ENCODE measurements around the gene KCNK5. TPM values are rescaled to one million over a fixed set of nuclear protein-coding genes. Genes with fewer than 3 reads are reported as not detected.

KCNK5 gene
- total and polyA plus RNA-seq, 2 donors (not counting 1 experiment from before 2014, with no cell fraction given), result 0.07 TPM; not detected in 1

- intact Hi-C loops (cut with micrococcal nuclease), result no loop called here
These were observed 2.4 kb upstream of the KCNK5 start for GRCh38 chr6:39231521-39232243.

DNA sequence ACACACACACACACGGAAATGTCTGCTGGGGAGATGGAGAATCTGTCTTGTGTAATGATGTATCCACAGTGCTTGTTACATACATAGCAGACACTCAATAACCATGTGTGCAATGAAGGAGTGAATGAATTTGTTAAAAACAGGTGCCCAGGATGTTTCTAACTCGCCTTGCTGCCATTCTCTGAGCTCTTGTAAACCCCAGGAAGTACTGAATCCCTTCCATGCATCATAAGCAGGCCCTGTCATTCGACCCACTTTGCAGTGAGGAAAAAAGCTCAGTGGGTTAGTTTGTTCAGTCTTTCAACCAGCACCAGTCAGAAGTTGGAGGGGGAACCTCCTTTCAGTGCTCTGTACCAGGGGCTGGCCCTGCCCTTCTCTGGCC lies 1.4 kb upstream of the KCNK5 start:
- peaks cover 56% of the 10 kb centered on the region for H3K27me3 Mint-ChIP-seq
- Histone ChIP-seq H3K27me3 (replicated peaks in 1 of 4; ENCODE audit: control extremely low read depth in 1 of 4, control insufficient read depth in 3 of 4, insufficient read depth in 4 of 4, low read length in 3 of 4) (peaks cover 0 to 34% (median 21%) of the 10 kb centered on the region in 4 experiments), H3K36me3 (replicated peaks in 1 of 2; ENCODE audit: control extremely low read depth in 1 of 2, control insufficient read depth in 1 of 2, extremely low read depth in 1 of 2, insufficient read depth in 2 of 2, low read length in 1 of 2) (no peaks in the 10 kb centered on the region), H3K9ac (ENCODE audit: low read length) (no peak overlapping the region), H2AFZ (ENCODE audit: insufficient read depth, low read depth, low read length, poor library complexity, severe bottlenecking) (no peak overlapping the region), H3K4me2 (replicated peaks; ENCODE audit: low read depth, low read length, poor library complexity, severe bottlenecking) (no peak overlapping the region), H3K4me3 (ENCODE audit: control extremely low read depth in 1 of 5, extremely low read depth in 1 of 5, insufficient read depth in 1 of 5, low read depth in 2 of 5, low read length in 4 of 5) (no peak overlapping the region), H3K9me3 (ENCODE audit: control extremely low read depth in 1 of 3, control insufficient read depth in 2 of 3, insufficient read depth in 1 of 3, low read length in 2 of 3) (peaks cover 0 to 12% (median 0%) of the 10 kb centered on the region in 3 donors), H3K4me1 (ENCODE audit: control insufficient read depth in 2 of 2, insufficient read depth in 2 of 2, low read length in 2 of 2) (peaks cover 15 to 17% of the 10 kb centered on the region in 2 donors), H3K79me2 (ENCODE audit: control insufficient read depth, insufficient read depth, low read length) (no peaks in the 10 kb centered on the region), H4K20me1 (ENCODE audit: control insufficient read depth, insufficient read depth, low read length, poor library complexity, severe bottlenecking) (no peaks in the 10 kb centered on the region), H3K27ac (ENCODE audit: low read length in 2 of 2) (no peak overlapping the region)
- H3K4me3 Mint-ChIP-seq, result no peak overlapping the region
- WGBS (ENCODE audit: insufficient coverage), result no CpG with 5 or more reads among the region's 3 CpGs
- TF ChIP-seq EZH2 (IDR thresholded peaks at IDR 0.05; ENCODE audit: borderline replicate concordance, insufficient read depth, low read depth, low read length, poor library complexity, severe bottlenecking), result no peak
- TF ChIP-seq, protein P1, sequence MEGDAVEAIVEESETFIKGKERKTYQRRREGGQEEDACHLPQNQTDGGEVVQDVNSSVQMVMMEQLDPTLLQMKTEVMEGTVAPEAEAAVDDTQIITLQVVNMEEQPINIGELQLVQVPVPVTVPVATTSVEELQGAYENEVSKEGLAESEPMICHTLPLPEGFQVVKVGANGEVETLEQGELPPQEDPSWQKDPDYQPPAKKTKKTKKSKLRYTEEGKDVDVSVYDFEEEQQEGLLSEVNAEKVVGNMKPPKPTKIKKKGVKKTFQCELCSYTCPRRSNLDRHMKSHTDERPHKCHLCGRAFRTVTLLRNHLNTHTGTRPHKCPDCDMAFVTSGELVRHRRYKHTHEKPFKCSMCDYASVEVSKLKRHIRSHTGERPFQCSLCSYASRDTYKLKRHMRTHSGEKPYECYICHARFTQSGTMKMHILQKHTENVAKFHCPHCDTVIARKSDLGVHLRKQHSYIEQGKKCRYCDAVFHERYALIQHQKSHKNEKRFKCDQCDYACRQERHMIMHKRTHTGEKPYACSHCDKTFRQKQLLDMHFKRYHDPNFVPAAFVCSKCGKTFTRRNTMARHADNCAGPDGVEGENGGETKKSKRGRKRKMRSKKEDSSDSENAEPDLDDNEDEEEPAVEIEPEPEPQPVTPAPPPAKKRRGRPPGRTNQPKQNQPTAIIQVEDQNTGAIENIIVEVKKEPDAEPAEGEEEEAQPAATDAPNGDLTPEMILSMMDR (IDR thresholded peaks at IDR 0.05), result no peak
- no peak for DNase-seq
- no peak overlapping the region for H3K27ac Mint-ChIP-seq
- peaks cover 14% of the 10 kb centered on the region for H3K4me1 Mint-ChIP-seq
- CTCF ChIA-PET, result no interaction called here
- intact Hi-C loops (cut with micrococcal nuclease), result no loop called here
- no peak for ATAC-seq (ENCODE audit: low read depth)
- H3K9me3 Mint-ChIP-seq (ENCODE audit: insufficient read depth), result no peaks in the 10 kb centered on the region
- POLR2A ChIA-PET, result no interaction called here

More at GRCh38 chr6:39231521-39232243, 2.4 kb upstream of the KCNK5 start:
- H3K9ac ChIP-seq (ENCODE audit: low read length), result no peak overlapping the region
- no peaks in the 10 kb centered on the region for H4K20me1 ChIP-seq (ENCODE audit: control insufficient read depth, insufficient read depth, low read length, poor library complexity, severe bottlenecking)
- no peak overlapping the region for H3K27ac ChIP-seq (ENCODE audit: low read length in 2 of 2)
- no peak overlapping the region for H3K4me2 ChIP-seq (replicated peaks; ENCODE audit: low read depth, low read length, poor library complexity, severe bottlenecking)
- no peak overlapping the region for H3K4me3 Mint-ChIP-seq
- no peaks in the 10 kb centered on the region for H3K36me3 ChIP-seq (replicated peaks in 1 of 2; ENCODE audit: control extremely low read depth in 1 of 2, control insufficient read depth in 1 of 2, extremely low read depth in 1 of 2, insufficient read depth in 2 of 2, low read length in 1 of 2)
- no peaks in the 10 kb centered on the region for H3K9me3 Mint-ChIP-seq (ENCODE audit: insufficient read depth)
- CTCF ChIA-PET, result no interaction called here
- no peak overlapping the region for H3K4me3 ChIP-seq (ENCODE audit: control extremely low read depth in 1 of 5, extremely low read depth in 1 of 5, insufficient read depth in 1 of 5, low read depth in 2 of 5, low read length in 4 of 5)
- H3K4me1 ChIP-seq (ENCODE audit: control insufficient read depth in 2 of 2, insufficient read depth in 2 of 2, low read length in 2 of 2), result peaks cover 15 to 17% of the 10 kb centered on the region in 2 donors
- WGBS (ENCODE audit: insufficient coverage), result 97% methylated on average over 3 of the region's 7 CpGs
- peaks cover 0 to 12% (median 0%) of the 10 kb centered on the region in 3 donors for H3K9me3 ChIP-seq (ENCODE audit: control extremely low read depth in 1 of 3, control insufficient read depth in 2 of 3, insufficient read depth in 1 of 3, low read length in 2 of 3)
- POLR2A ChIA-PET, result no interaction called here
- H3K4me1 Mint-ChIP-seq, result peaks cover 10% of the 10 kb centered on the region
- no peak for TF ChIP-seq EZH2 (IDR thresholded peaks at IDR 0.05; ENCODE audit: borderline replicate concordance, insufficient read depth, low read depth, low read length, poor library complexity, severe bottlenecking)
- TF ChIP-seq, protein P1 (IDR thresholded peaks at IDR 0.05), result no peak
- H3K27ac Mint-ChIP-seq, result no peak overlapping the region
- H3K27me3 ChIP-seq (replicated peaks in 1 of 4; ENCODE audit: control extremely low read depth in 1 of 4, control insufficient read depth in 3 of 4, insufficient read depth in 4 of 4, low read length in 3 of 4), result peaks cover 0 to 27% (median 20%) of the 10 kb centered on the region in 4 experiments
- ATAC-seq (ENCODE audit: low read depth) (no peak), DNase-seq (no peak)
- no peaks in the 10 kb centered on the region for H3K79me2 ChIP-seq (ENCODE audit: control insufficient read depth, insufficient read depth, low read length)
- H2AFZ ChIP-seq (ENCODE audit: insufficient read depth, low read depth, low read length, poor library complexity, severe bottlenecking), result no peak overlapping the region
- peaks cover 47% of the 10 kb centered on the region for H3K27me3 Mint-ChIP-seq
